ENCODE measurements around the gene KRT16.

- TF ChIP-seq CTCF (IDR thresholded peaks at IDR 0.05), result no peak
- TF ChIP-seq POLR2A (IDR thresholded peaks at IDR 0.05), result no peak
- no peak for TF ChIP-seq POLR2AphosphoS5 (IDR thresholded peaks at IDR 0.05)
These were observed 37.5 kb upstream of the KRT16 start for GRCh38 chr17:41649923-41650519.

All from transverse colon (tissue), 4 donors.